Mesenchymal stem cell (in vitro differentiated cells and primary cell): ENCODE data around the gene CYTH2.

Experiments
- DNase-seq: peaks from one replicate; pipeline ENCODE4 v3.0.0-alpha.2; 2013
- H2AFZ ChIP-seq: one replicate; pipeline ENCODE4 v1.6.1; 2013; ENCODE audit warnings: low read depth, mild to moderate bottlenecking, control low read depth, inconsistent platforms, low read length, moderate library complexity
- H2AK5ac ChIP-seq: 2 replicates; pipeline ENCODE4 v1.6.1; 2013; ENCODE audit warnings: low read length, moderate library complexity, mild to moderate bottlenecking, inconsistent platforms; ENCODE audit not compliant: severe bottlenecking
- H2BK120ac ChIP-seq: one replicate; pipeline ENCODE4 v1.6.1; 2013; ENCODE audit warnings: low read depth, mild to moderate bottlenecking, inconsistent platforms, low read length, moderate library complexity
- H2BK12ac ChIP-seq, 2 experiments: one replicate each; pipeline ENCODE4 v1.6.1; 2013; ENCODE audit warnings: inconsistent platforms in 2 of 2, low read length in 2 of 2, mild to moderate bottlenecking in 2 of 2, moderate library complexity in 2 of 2, control low read depth in 1 of 2
- H2BK15ac ChIP-seq: one replicate; pipeline ENCODE4 v1.6.1; 2013; ENCODE audit warnings: mild to moderate bottlenecking, low read depth, inconsistent platforms; ENCODE audit not compliant: poor library complexity, severe bottlenecking
- H2BK5ac ChIP-seq: 2 replicates; pipeline ENCODE4 v1.6.1; 2013; ENCODE audit warnings: low read depth, mild to moderate bottlenecking, low read length, control low read depth, inconsistent platforms; ENCODE audit not compliant: poor library complexity, severe bottlenecking
- H3K14ac ChIP-seq, 2 experiments: one replicate each; pipeline ENCODE4 v1.6.1; 2013; ENCODE audit warnings: inconsistent platforms in 2 of 2, low read length in 2 of 2, control low read depth in 1 of 2, mild to moderate bottlenecking in 1 of 2, moderate library complexity in 1 of 2
- H3K18ac ChIP-seq, 2 experiments: one replicate each; pipeline ENCODE4 v1.6.1; 2013; ENCODE audit warnings: inconsistent platforms in 2 of 2, low read length in 2 of 2, control low read depth in 1 of 2, low read depth in 1 of 2, mild to moderate bottlenecking in 1 of 2
- H3K23ac ChIP-seq, 2 experiments: one replicate each; pipeline ENCODE4 v1.6.1; 2013; ENCODE audit warnings: inconsistent platforms in 2 of 2, low read length in 2 of 2, mild to moderate bottlenecking in 2 of 2, moderate library complexity in 2 of 2, control low read depth in 1 of 2
- H3K27ac ChIP-seq: 2 replicates; pipeline ENCODE4 v1.5.1; 2013; ENCODE audit warnings: mild to moderate bottlenecking, moderate library complexity, low read length, control low read depth, inconsistent platforms; ENCODE audit not compliant: poor library complexity, severe bottlenecking
- H3K27me3 ChIP-seq, 2 experiments: 2 replicates each; pipeline versions ENCODE4 v1.6.1 to v1.7.0; 2013; ENCODE audit warnings: low read length in 2 of 2, mild to moderate bottlenecking in 2 of 2, moderate library complexity in 2 of 2, control low read depth in 1 of 2, inconsistent platforms in 1 of 2; ENCODE audit not compliant: control insufficient read depth in 1 of 2, insufficient read depth in 1 of 2
- H3K36me3 ChIP-seq, 2 experiments: 2 replicates each; pipeline versions ENCODE4 v1.6.1 to v1.7.0; 2013; ENCODE audit warnings: low read length in 2 of 2, control low read depth in 1 of 2, inconsistent platforms in 1 of 2, low read depth in 1 of 2, mild to moderate bottlenecking in 1 of 2; ENCODE audit not compliant: insufficient read depth in 2 of 2, control insufficient read depth in 1 of 2
- H3K4ac ChIP-seq, 2 experiments: one replicate each; pipeline ENCODE4 v1.6.1; 2013; ENCODE audit warnings: inconsistent platforms in 2 of 2, low read length in 2 of 2, mild to moderate bottlenecking in 2 of 2, moderate library complexity in 2 of 2, control low read depth in 1 of 2, low read depth in 1 of 2
- H3K4me1 ChIP-seq: 2 replicates; pipeline ENCODE4 v1.6.1; 2013; ENCODE audit warnings: low read depth, low read length, control low read depth; ENCODE audit not compliant: control insufficient read depth, insufficient read depth
- H3K4me2 ChIP-seq: 2 replicates; pipeline ENCODE4 v1.6.1; 2013; ENCODE audit warnings: low read length, mild to moderate bottlenecking, inconsistent platforms; ENCODE audit not compliant: poor library complexity, severe bottlenecking
- H3K4me3 ChIP-seq, 2 experiments: 2 replicates each; pipeline versions ENCODE4 v1.5.1 to v1.7.0; 2013; ENCODE audit warnings: low read length in 2 of 2, mild to moderate bottlenecking in 2 of 2, control low read depth in 1 of 2, low read depth in 1 of 2; ENCODE audit not compliant: insufficient read depth in 1 of 2
- H3K79me1 ChIP-seq: replicated peaks from 2 replicates; pipeline ENCODE4 v1.6.1; 2013; ENCODE audit warnings: mild to moderate bottlenecking, control low read depth, low read length, inconsistent platforms; ENCODE audit not compliant: poor library complexity, severe bottlenecking
- H3K9ac ChIP-seq: 2 replicates; pipeline ENCODE4 v1.7.0; 2013; ENCODE audit warnings: mild to moderate bottlenecking, low read length, moderate library complexity
- H3K9me3 ChIP-seq: 2 replicates; pipeline ENCODE4 v1.7.0; 2013; ENCODE audit warnings: mild to moderate bottlenecking, low read length; ENCODE audit not compliant: control insufficient read depth
- H4K8ac ChIP-seq: one replicate; pipeline ENCODE4 v1.6.1; 2013; ENCODE audit warnings: inconsistent platforms, mild to moderate bottlenecking, low read length, moderate library complexity
- H4K91ac ChIP-seq: one replicate; pipeline ENCODE4 v1.6.1; 2013; ENCODE audit warnings: mild to moderate bottlenecking, low read length, inconsistent platforms
- WGBS: methylation state at CpG from one replicate; pipeline ENCODE4 v1.1.7; 2013; ENCODE audit warnings: mixed read lengths; 5-methylcytosine and 5-hydroxymethylcytosine counted together

Gene CYTH2

DNA sequence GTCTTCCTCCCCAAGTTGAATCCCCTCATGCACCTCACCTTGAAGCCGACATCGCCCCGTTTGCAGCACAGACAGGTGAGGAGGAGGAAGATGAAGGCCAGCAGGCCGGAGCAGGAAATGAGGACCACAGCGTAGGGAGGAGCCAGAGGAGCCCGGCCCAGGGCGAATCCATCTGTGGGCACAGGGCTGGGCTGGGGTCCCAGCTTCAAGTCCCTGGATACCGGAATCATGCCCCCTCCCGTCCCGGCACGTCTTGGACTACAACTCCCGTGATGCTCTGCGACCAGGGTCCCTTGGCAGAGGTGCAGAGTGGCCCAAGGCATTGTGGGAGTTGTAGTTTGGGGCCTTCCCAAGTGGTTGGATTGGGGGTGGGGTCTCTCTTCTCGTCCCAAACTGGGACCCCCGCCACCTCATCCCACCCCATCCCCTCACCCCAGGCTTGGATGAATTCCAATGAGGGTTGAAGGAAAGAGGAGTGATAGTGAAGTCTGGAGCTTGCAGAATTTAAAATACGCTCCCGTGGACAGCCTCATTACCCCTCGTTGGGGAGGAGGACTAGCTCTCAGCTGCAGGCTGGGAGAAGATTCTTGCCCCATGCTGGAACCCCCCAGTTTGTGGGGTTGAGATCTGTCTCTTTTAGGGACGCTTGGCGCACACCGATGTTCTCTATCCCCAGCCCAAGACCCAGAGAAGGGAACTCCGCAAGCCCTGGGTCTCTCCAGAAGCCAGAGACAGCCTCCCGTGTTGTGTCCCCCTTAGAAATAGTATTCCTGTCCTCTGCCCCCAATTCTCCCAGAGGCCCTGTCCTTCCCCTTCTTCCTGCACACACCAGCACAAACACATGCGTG lies 41.5 kb downstream of the CYTH2 start:
- WGBS: 22% methylated on average over 16 of the region's 24 CpGs

DNA sequence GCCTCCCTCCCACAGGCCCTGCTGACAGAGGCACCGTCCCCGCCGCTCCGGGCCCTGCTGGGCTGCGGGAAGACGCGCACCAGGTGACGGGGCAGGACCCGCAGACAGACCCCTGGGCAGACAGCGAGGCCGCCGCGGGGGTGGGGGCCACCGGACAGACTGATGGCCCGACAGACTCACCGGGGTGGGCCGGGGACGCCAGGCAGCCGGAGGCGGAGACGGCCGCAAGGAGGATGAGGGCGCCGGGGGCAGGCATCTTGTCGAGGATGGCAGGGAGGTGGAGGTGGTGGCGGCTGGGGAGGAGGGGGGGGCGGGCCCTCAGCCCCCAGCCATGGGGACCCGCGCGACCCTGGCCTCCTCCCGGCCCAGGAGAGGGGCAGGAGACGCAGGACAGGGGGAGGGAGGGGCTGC lies 42.2 kb downstream of the CYTH2 start:
- Histone ChIP-seq H2BK15ac (peak overlapping the region; percentile 31), H3K23ac (no peak overlapping the region), H3K14ac (no peak overlapping the region), H3K4ac (no peak overlapping the region), H3K4me1 (peaks cover 9% of the 10 kb centered on the region), H3K27ac (no peak overlapping the region), H2AFZ (no peak overlapping the region), H2BK5ac (no peak overlapping the region), H2AK5ac (no peak overlapping the region), H3K79me1 (no peaks in the 10 kb centered on the region), H4K8ac (no peak overlapping the region), H2BK120ac (no peak overlapping the region), H3K18ac (no peak overlapping the region), H3K9me3 (no peaks in the 10 kb centered on the region), H3K36me3 (no peaks in the 10 kb centered on the region), H3K4me3 (peak overlapping the region in 1 of 2 experiments; percentile 15), H2BK12ac (no peak overlapping the region), H3K27me3 (peaks cover 41 to 49% of the 10 kb centered on the region in 2 experiments), H4K91ac (no peak overlapping the region), H3K9ac (no peak overlapping the region), H3K4me2 (peak overlapping the region; percentile 16)
- no peak for DNase-seq
- WGBS: 5% methylated on average over 21 of the region's 32 CpGs

More for the DNA sequence above, 41.5 kb downstream of the CYTH2 start:
- H3K14ac ChIP-seq: no peak overlapping the region
- H3K27me3 ChIP-seq: peaks cover 41 to 49% of the 10 kb centered on the region in 2 experiments
- no peak overlapping the region for H3K18ac ChIP-seq
- H2BK15ac ChIP-seq: no peak overlapping the region
- no peaks in the 10 kb centered on the region for H3K36me3 ChIP-seq
- H2AK5ac ChIP-seq: no peak overlapping the region
- peak overlapping the region; percentile 24 for H3K4me2 ChIP-seq
- H3K79me1 ChIP-seq: no peaks in the 10 kb centered on the region
- H3K4ac ChIP-seq: no peak overlapping the region
- H4K8ac ChIP-seq: peak overlapping the region; percentile 57
- no peaks in the 10 kb centered on the region for H3K9me3 ChIP-seq
- H3K4me1 ChIP-seq: peaks cover 9% of the 10 kb centered on the region
- no peak overlapping the region for H2BK12ac ChIP-seq
- H3K23ac ChIP-seq: no peak overlapping the region
- H2AFZ ChIP-seq: no peak overlapping the region
- H3K9ac ChIP-seq: no peak overlapping the region
- no peak overlapping the region for H4K91ac ChIP-seq
- H3K4me3 ChIP-seq: no peak overlapping the region
- peak; percentile 65 for DNase-seq
- H2BK120ac ChIP-seq: no peak overlapping the region
- H2BK5ac ChIP-seq: no peak overlapping the region
- H3K27ac ChIP-seq: no peak overlapping the region

DNA sequence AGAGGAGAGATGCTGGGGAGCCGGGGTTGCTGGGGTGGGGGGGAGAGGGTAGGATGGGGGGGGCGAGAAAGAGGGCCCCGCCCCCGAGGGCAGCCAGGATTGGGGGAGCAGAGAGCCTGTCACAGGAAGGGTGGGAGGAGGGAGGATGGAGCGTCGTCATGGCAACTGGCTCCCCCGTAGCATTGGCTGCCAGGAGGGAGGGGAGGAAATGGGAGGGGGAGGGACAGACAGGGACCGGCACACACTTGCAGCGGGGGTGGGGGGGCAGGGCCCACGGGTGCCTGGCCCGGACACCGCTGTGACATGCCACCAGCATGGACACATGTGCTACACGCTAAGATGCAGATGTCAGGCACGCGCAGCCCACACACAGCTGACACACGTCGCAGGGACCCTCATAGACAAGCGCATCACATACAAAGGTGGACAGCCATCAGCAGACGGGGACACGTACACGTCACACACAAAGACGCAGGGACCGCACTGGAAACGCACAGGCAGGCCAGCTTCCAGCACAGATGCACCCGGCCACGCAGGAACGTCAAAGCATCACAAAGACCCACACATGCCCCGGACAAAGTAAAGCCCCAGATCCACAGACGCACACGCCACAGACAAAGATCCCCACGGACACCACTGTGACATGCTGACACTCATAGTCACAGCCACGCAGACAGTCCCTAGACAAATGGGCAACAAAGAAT lies 42.8 kb downstream of the CYTH2 start, which contains the start of gene LMTK3:
Gene LMTK3 (minus strand): TSS at position 36 of the 704 bp plus-strand sequence. CDS start 259 bp downstream, outside the sequence.
- no peak within 1 kb of the TSS for H3K18ac ChIP-seq
- H3K4ac ChIP-seq: no peak within 1 kb of the TSS
- H2BK5ac ChIP-seq: no peak within 1 kb of the TSS
- peaks cover 43 to 49% of the 10 kb centered on the region in 2 experiments for H3K27me3 ChIP-seq
- peak; percentile 36 for DNase-seq
- H3K79me1 ChIP-seq: no peaks in the 10 kb centered on the region
- no peak within 1 kb of the TSS for H3K27ac ChIP-seq
- H3K23ac ChIP-seq: no peak within 1 kb of the TSS
- H2BK12ac ChIP-seq: no peak within 1 kb of the TSS
- no peak within 1 kb of the TSS for H4K91ac ChIP-seq
- peak within 1 kb of the TSS; percentile 57 for H4K8ac ChIP-seq
- H2BK120ac ChIP-seq: no peak within 1 kb of the TSS
- no peak within 1 kb of the TSS for H2AK5ac ChIP-seq
- H2BK15ac ChIP-seq: peak within 1 kb of the TSS; percentile 31
- H3K9ac ChIP-seq: no peak within 1 kb of the TSS
- WGBS: 40% methylated on average over 22 of the region's 32 CpGs
- peak within 1 kb of the TSS; percentile 24 for H3K4me2 ChIP-seq
- no peak within 1 kb of the TSS for H2AFZ ChIP-seq
- H3K4me1 ChIP-seq: peaks cover 9% of the 10 kb centered on the region
- H3K14ac ChIP-seq: no peak within 1 kb of the TSS
- peak within 1 kb of the TSS in 1 of 2 experiments; percentile 15 for H3K4me3 ChIP-seq
- no peaks in the 10 kb centered on the region for H3K36me3 ChIP-seq
- H3K9me3 ChIP-seq: no peaks in the 10 kb centered on the region
